ENCODE results near the gene SF1.

SF1 gene

GRCh38 chr11:64777449-64778222, 706 bp downstream of the SF1 start:
- peak; percentile 79 for DNase-seq (ENCODE audit: low spot score)

- DNase-seq (ENCODE audit: low spot score), result no peak
Observed at GRCh38 chr11:64776875-64777274, 1.5 kb downstream of the SF1 start.

- no peak for DNase-seq (ENCODE audit: low spot score)
Observed at GRCh38 chr11:64776425-64776824, 1.9 kb downstream of the SF1 start.

- no peak for DNase-seq (ENCODE audit: low spot score)
Observed at GRCh38 chr11:64774144-64774543, 4.2 kb downstream of the SF1 start.

- no peak for DNase-seq (ENCODE audit: low spot score)
Observed at GRCh38 chr11:64772303-64773018, 5.9 kb downstream of the SF1 start.

- DNase-seq (ENCODE audit: low spot score), result no peak
Observed at GRCh38 chr11:64771861-64772260, 6.5 kb downstream of the SF1 start.

- DNase-seq (ENCODE audit: low spot score), result no peak
Observed at GRCh38 chr11:64770120-64770519, 8.2 kb downstream of the SF1 start.

GRCh38 chr11:64769283-64769682, 9.1 kb downstream of the SF1 start:
- DNase-seq (ENCODE audit: low spot score), result no peak

- no peak for DNase-seq (ENCODE audit: low spot score)
Observed at GRCh38 chr11:64768300-64768694, 10.0 kb downstream of the SF1 start.

- peak; percentile 64 for DNase-seq (ENCODE audit: low spot score)
Observed at GRCh38 chr11:64767344-64768299, 10.7 kb downstream of the SF1 start.

- no peak for DNase-seq (ENCODE audit: low spot score)
Observed at GRCh38 chr11:64766881-64767280, 11.5 kb downstream of the SF1 start.

- no peak for DNase-seq (ENCODE audit: low spot score)
Observed at GRCh38 chr11:64765851-64766665, 12.3 kb downstream of the SF1 start.

- DNase-seq (ENCODE audit: low spot score), result no peak
Observed at GRCh38 chr11:64765291-64765850, 13.0 kb downstream of the SF1 start.

GRCh38 chr11:64764753-64765152, 13.6 kb downstream of the SF1 start:
- DNase-seq (ENCODE audit: low spot score), result no peak

- no peak for DNase-seq (ENCODE audit: low spot score)
Observed at GRCh38 chr11:64764040-64764611, 14.2 kb downstream of the SF1 start.

GRCh38 chr11:64763526-64764039, 14.8 kb downstream of the SF1 start:
- DNase-seq (ENCODE audit: low spot score), result no peak

GRCh38 chr11:64762674-64763525, 15.4 kb downstream of the SF1 start:
- no peak for DNase-seq (ENCODE audit: low spot score)

GRCh38 chr11:64762277-64762673, 16.1 kb downstream of the SF1 start:
- no peak for DNase-seq (ENCODE audit: low spot score)

GRCh38 chr11:64760759-64761420, 17.5 kb downstream of the SF1 start:
- no peak for DNase-seq (ENCODE audit: low spot score)
